Liver (tissue), 3 donors: Measurements from ENCODE around the gene ULK3.

ENCODE experiments used
- ATF3 ChIP-seq: IDR thresholded peaks from 2 replicates; pipeline ENCODE4 v1.6.1; 2016; ENCODE audit warnings: antibody characterized with exemption
- FOXA2 ChIP-seq: IDR thresholded peaks from 2 replicates; pipeline ENCODE4 v1.6.1; 2016; ENCODE audit warnings: antibody characterized with exemption
- GABPA ChIP-seq, 2 donors: IDR thresholded peaks in 1 of 2; conservative IDR thresholded peaks in 1 of 2; 2 replicates each; pipeline ENCODE4 v1.6.1; 2016; ENCODE audit warnings: antibody characterized with exemption in 2 of 2, mild to moderate bottlenecking in 1 of 2, moderate library complexity in 1 of 2
- REST ChIP-seq: IDR thresholded peaks from 2 replicates; pipeline ENCODE4 v1.6.1; 2016; ENCODE audit warnings: antibody characterized with exemption, mild to moderate bottlenecking
- RXRA ChIP-seq, 2 donors: IDR thresholded peaks; 2 replicates each; pipeline ENCODE4 v1.6.1; 2017 to 2018; ENCODE audit warnings: antibody characterized with exemption in 2 of 2, mild to moderate bottlenecking in 1 of 2
- SP1 ChIP-seq: IDR thresholded peaks from 2 replicates; pipeline ENCODE4 v1.6.1; 2018; ENCODE audit warnings: antibody characterized with exemption, mild to moderate bottlenecking
- TAF1 ChIP-seq: conservative IDR thresholded peaks from 2 replicates; pipeline ENCODE4 v1.6.1; 2016; ENCODE audit warnings: antibody characterized with exemption, mild to moderate bottlenecking
- YY1 ChIP-seq: IDR thresholded peaks from 2 replicates; pipeline ENCODE4 v1.6.1; 2016; ENCODE audit warnings: antibody characterized with exemption, mild to moderate bottlenecking
- TF ChIP-seq, protein P1 (sequence below): fragments of 150-350 bp; IDR thresholded peaks from 2 replicates; pipeline ENCODE4 v1.5.1; 2017; ENCODE audit warnings: improper control_type of control experiment, low read depth, low read length; ENCODE audit not compliant: missing input control
- donor health status: healthy.
- donor health status: healthy.

DNA sequence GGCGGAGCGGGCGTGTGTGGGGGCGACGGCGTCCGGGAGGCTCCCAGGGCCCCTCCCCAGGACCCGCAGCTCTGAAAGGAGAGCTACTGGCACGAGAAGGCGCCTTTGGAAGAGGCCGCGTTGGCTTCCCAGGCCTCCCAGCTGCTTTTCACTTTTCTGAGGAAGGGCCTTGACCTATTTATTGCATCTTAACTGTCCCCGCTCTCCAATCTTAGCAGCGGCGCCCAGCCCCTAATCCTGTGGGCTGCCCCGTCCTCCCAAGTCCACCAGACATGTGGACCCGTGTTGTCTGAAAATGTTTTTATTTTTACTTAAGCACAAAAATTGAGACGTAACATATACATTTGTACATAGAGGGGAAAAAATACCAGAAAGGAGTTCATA, 481 bp upstream of the ULK3 start:
- TF ChIP-seq, protein P1, sequence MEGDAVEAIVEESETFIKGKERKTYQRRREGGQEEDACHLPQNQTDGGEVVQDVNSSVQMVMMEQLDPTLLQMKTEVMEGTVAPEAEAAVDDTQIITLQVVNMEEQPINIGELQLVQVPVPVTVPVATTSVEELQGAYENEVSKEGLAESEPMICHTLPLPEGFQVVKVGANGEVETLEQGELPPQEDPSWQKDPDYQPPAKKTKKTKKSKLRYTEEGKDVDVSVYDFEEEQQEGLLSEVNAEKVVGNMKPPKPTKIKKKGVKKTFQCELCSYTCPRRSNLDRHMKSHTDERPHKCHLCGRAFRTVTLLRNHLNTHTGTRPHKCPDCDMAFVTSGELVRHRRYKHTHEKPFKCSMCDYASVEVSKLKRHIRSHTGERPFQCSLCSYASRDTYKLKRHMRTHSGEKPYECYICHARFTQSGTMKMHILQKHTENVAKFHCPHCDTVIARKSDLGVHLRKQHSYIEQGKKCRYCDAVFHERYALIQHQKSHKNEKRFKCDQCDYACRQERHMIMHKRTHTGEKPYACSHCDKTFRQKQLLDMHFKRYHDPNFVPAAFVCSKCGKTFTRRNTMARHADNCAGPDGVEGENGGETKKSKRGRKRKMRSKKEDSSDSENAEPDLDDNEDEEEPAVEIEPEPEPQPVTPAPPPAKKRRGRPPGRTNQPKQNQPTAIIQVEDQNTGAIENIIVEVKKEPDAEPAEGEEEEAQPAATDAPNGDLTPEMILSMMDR = no peak
- no peak for TF ChIP-seq GABPA (IDR thresholded peaks at IDR 0.05 in 1 of 2, conservative IDR thresholded peaks at IDR 0.05 in 1 of 2)
- no peak for TF ChIP-seq RXRA (IDR thresholded peaks at IDR 0.05)
- TF ChIP-seq YY1 = no peak
- no peak for TF ChIP-seq SP1
- no peak for TF ChIP-seq REST
- TF ChIP-seq ATF3 = no peak
- TF ChIP-seq TAF1 = no peak
- no peak for TF ChIP-seq FOXA2
